GM19452 (cell line): ENCODE results near the gene MAP2K3.

Experiments used
- ATAC-seq: cut with Tn5 transposase; IDR thresholded peaks from one replicate; pipeline ENCODE4 v1.9.1; 2021; ENCODE audit not compliant: unreplicated experiment

The MAP2K3 gene

GRCh38 chr17:21284319-21285163 is at the start of gene MAP2K3:
TSS of gene MAP2K3 (plus strand) at chr17:21284711. CDS start at chr17:21284921, 210 bp downstream.
- peak; percentile 67 for ATAC-seq

- ATAC-seq = no peak
Measured at GRCh38 chr17:21235921-21236320, 48.6 kb upstream of the MAP2K3 start.

DNA sequence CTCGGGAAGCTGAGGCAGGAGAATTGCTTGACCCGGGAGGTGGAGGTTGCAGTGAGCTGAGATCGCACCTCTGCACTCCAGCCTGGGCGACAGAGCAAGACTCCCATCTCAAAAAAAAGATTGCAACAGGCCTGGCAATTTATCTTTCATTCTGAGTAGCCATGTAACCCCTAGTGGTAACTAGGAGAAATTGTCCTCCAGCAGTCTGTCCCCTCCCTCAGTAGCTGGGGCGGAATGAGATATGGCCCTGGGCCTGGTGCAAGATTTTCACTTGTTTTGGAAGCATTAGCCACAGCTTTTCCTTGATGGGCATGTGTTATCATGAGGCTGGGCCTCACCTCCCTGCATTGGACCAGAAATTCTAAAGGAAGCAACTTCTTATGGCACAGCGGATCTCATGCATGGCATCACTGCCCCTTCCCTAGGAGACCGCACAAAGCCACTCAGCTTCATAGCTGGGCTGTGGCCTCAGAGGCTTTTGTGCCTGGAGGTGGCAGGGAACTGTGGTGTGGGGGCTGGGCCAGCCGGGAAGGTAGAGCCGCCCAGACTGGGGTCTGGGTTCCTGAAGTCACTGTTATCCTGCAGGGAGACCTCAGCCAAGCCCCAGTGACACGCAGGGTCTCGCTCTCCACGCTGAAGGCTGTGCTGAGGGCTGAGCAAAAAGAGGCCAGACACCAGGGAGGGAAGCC is 44.7 kb upstream of the MAP2K3 start:
- no peak for ATAC-seq

GRCh38 chr17:21240369-21241055 is 44.0 kb upstream of the MAP2K3 start:
- ATAC-seq = no peak

GRCh38 chr17:21241564-21241963 is 42.9 kb upstream of the MAP2K3 start:
- no peak for ATAC-seq

DNA sequence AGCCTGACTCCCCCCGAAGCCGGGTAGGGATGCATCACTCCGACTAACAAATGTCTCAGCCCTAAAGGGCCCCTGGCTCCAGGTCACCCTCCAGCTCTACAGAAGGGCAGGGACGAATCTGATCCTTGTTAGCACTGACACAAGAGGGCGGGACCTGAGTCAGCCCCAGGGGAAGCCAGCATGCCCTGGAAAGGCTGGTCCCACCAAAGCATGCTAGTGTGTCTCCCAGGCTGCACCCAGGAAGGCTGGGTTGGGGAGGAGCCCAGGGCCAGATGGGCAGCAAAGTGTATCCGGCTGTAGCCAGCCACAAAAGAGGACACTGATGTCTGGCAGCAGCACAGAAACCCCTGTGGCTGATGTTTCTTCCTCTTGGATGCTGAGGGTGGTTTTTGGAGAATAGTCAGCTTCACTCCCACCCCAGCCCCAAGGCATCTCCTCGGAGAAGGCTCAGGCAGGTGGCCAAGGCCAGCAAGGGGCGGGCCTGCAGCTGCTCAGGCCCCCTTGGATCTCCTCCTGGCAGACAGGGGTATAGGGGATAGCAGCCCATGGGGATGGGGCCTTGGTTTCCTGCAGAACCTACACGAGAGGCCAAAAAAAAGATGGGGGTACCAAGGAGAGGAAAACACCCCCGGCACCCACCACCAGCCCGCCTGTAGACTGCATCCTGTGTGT is 42.3 kb upstream of the MAP2K3 start:
- no peak for ATAC-seq

- no peak for ATAC-seq
Measured at GRCh38 chr17:21242780-21243515, 41.6 kb upstream of the MAP2K3 start.

GRCh38 chr17:21243516-21244303 is 40.8 kb upstream of the MAP2K3 start:
- ATAC-seq = no peak

DNA sequence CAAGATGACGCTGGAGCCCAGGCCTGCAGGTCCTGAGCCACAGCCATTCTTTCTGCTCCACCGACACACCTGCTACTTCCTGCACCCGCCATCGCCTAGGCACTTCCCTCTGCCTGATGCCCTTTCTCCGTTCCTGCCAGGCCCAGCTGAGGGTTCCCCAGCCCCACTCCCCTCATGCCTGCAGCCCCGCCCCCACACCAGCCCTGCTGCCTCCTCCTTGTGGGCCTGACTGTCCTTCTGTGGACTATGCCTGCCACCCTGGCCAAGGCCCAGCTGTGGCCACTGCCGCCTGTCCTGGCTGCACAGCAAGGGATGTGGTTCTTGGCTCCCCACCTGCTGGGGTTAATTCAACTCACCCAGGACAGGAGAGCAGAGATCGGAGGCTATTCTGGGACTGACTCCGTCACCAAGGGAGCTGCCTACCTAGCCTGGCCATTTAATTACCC is 38.8 kb upstream of the MAP2K3 start:
- ATAC-seq = no peak

DNA sequence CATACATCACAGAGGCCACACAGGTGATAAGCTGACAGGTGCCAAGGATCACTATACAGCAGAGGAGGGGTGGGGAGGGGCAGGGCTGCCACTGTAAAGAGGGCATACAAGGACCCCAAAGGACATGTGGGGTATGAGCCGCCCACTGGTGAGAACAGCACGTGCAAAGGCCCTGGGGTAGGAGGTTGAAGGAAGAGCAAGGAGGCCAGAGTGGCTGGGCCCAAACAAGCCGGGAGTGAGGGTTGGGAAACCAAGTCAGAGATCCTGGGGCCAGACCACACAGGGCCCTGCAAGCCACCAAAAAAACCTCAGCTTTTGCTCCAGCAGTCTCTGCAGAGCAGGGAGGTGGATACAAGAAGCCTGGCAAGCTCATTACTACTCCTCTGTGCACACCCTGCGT is 37.8 kb upstream of the MAP2K3 start:
- ATAC-seq = no peak

DNA sequence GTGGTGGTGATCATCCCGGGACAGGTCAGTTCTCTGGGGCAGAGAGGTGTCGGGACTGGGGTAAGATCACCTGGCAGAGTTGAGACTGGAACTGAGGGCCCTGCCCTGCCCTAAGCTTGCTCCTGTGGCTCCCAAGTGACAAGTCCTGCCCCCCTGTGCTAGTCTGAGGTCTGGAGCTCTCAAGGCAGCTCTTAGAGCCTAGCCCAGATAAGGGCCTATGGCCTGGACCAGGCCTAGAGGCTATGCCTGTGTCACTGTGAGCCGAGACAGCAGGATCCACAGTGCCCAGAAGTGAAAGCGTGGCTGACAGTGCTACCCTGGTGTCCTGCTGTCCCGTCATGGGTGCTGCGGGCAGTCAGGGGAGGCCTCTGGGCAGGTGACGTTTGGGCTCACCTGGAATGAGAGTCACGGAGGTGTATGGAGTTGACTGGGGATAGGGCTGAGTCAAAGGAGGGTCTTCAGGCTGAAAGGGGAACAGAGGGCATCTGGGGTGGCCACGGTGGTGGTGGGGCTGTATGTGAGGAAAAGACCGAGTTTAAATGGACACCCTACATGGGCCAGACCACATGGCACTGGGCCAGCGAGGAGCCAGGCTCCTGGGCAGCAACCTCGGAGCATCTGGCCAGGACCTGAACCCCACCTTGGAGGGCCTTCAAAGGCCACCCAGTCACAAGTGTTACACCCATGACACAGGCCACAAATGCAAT is 36.8 kb upstream of the MAP2K3 start:
- no peak for ATAC-seq

DNA sequence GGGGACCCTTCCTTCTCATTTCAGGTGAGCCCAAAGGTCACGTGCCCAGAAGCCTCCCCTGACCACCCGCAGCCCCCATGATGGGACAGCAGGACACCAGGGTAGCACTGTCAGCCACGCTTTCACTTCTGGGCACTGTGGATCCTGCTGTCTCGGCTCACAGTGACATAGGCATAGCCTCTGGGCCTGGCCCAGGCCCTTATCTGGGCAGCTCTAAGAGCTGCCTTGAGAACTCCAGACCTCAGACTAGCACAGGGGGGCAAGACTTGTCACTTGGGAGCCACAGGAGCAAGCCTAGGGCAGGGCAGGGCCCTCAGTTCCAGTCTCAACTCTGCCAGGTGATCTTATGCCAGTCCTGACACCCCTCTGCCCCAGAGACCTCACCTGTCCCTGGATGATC is 36.0 kb upstream of the MAP2K3 start:
- ATAC-seq = no peak

DNA sequence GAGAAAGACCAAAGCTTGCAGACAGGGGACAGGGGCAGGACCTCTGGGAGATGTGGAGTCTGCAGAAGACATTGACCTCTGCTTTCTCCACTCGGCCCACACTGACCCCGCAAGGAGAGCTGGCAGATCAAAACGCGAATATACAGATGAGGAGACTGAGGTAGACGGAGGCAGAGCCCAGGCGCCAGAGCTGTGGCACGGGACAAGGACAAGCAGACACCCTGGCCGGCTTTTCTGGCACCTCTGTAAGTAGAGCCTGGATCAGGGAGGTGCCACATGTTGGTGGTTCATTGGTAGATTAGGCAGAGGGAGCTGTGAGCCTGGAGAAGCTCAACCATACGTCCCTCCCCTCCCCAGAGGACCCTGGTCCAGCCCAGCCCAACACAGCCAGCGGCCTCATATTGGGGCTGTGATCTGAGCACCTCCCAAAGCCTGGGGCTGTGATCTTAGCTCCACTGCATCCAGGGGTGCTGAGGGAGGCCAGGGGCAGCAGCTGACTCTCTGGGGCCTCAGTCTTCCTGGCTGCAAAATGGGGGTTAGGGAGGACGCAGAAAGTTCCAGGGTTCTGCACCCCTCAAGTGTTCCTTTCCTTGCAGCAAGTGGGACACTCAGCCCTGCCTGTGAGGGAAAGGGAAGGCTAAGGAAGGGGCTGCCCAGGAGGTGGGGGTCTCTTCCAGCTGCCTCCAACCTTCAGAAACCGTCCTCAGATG is 35.3 kb upstream of the MAP2K3 start:
- ATAC-seq = no peak

DNA sequence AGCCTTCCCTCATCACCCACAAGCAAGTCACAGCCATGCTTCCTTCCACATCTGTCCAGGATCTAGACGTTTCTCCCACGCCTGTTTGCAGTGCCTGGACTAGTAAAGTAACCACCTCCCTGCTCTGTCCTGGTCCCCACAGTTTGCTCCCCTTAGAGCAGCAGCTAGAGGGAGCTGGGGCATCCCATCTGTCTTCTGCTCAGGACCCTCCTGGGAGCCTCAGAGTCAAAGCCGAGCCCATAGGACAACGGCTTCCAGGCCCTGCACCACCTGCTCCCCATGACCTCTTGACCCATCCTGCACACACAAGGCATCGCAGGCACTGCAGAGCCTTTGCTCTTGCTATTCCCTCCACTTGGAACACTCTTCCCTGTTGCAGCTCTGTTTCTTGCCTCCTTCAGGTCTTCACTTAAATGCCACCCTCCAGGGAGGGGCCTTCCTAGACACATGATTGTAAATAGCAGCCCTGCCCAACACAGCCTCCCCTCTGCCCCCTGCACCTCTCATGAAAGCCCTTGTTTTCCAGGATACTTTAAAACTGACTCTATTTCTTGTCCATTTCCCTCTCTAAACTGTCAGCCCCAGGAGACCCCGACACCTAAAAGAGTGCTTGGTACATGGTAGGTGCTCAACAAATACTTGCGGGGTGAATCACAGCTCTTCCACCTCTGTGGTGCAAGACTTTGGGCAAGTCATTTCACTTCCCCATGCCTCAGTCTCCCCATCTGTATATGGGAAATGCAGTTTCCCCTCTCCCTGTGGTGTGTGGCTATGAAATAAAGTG is 34.4 kb upstream of the MAP2K3 start:
- no peak for ATAC-seq

DNA sequence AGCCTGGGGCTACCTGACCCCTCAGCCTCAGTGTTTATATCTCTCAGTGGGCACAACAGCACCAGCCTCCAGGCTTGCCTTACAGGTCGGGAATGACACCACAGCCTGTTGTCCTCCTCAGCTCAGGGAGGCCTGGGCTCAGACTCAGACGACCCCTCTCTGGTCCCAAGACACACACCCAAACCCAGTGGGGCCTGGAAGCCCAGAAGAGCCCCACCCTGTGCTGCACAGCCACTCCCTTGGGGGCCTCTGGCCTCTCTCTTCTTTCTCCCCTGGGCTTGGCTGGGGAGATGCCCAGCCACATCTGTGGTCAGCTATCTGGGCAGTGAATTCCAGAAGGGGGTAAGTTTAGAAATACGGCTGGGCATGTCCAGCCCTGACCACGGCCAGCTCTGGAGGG is 33.7 kb upstream of the MAP2K3 start:
- no peak for ATAC-seq

GRCh38 chr17:21251337-21252010 is 33.0 kb upstream of the MAP2K3 start:
- ATAC-seq = no peak

DNA sequence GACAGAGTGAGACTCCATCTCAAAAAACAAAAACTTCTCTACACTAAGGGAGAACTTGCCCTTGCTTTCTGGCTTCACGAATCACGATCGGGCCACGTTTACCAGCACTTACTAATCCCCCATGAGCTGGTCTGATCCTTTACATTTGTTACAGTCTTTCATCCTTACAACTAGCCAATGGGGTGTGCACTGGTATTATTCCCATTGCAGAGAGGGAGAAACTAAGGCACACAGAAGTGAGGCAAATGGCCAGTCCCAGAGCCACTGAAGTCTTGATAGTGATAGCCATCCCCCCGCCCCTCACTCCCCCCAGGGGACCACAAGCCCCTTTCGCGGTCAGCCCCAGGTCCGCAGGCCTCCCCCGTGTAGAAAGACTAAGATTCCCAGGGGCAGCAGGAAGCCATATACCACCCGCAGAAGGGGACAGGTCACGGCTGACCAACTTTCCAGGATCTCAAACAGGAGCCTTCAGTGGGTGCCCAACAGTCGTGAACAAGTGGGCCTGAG is 32.2 kb upstream of the MAP2K3 start:
- no peak for ATAC-seq
